ENCODE measurements around the gene CPSF4L.
A peak's percentile ranks its signal among the peaks of the same experiment; 100 is the strongest.

Gene CPSF4L

GRCh38 chr17:73231395-73231794 lies 30.3 kb downstream of the CPSF4L start:
- DNase-seq = peak; percentile 41

DNA sequence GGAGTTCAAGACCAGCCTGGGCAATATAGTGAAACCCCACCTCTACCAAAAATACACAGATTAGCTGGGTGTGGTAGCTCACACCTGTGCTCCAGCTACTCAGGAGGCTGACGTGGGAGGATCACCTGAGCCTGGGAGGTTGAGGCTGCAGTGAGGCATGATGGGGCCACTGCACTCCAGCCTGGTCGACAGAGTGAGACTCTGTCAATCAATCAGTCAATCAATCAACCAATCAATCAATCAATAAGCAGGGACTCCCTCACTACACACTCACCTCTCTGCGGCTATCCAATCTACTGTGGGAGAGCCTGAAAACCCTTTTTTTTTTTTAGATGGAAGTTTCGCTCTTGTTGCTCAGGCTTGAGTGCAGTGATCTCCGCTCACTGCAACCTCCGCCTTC lies 31.6 kb downstream of the CPSF4L start:
- DNase-seq = no peak

DNA sequence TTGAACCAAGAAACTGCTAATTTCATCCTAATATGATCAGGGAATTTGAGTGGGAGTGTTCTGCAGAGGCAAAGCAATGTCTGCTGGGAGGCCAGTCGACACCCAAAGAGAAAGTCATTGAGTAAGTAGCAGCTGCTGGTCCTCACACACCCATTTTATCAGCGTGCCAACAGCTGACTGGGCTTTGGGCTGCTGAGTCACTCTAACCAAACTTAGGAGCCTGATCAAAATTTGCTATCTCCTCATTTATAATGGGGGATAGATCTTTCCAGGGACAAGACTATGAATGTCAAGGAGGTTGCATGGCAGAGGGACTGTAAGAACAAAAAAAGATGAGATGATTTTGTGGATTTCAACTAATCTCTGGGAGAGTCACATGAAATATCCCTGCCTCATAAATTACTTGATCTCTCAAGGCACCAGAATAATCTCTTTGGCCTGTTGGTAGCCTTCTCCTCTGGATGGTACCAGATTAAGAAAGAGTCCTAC lies 32.9 kb downstream of the CPSF4L start:
- no peak for DNase-seq

GRCh38 chr17:73227944-73228343 lies 33.7 kb downstream of the CPSF4L start:
- DNase-seq = no peak

DNA sequence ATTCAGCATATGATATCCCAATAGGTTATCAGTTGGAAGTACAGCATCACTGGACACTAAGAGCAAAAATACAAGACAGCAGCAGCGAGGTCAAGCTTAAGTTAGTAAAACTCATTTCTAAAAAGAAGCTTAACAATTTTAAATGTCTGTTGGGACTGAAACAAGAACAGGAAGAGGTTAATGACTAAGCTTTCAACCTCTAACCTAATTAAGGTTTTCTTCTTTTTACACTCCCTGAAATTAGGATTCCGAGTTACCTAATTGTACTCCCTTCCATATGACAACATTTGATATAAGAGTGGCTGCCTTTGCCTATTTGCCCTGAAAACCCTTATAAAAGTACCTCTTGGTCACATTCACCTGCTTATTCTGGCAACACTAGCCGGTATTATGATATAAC lies 34.3 kb downstream of the CPSF4L start:
- DNase-seq = no peak

DNA sequence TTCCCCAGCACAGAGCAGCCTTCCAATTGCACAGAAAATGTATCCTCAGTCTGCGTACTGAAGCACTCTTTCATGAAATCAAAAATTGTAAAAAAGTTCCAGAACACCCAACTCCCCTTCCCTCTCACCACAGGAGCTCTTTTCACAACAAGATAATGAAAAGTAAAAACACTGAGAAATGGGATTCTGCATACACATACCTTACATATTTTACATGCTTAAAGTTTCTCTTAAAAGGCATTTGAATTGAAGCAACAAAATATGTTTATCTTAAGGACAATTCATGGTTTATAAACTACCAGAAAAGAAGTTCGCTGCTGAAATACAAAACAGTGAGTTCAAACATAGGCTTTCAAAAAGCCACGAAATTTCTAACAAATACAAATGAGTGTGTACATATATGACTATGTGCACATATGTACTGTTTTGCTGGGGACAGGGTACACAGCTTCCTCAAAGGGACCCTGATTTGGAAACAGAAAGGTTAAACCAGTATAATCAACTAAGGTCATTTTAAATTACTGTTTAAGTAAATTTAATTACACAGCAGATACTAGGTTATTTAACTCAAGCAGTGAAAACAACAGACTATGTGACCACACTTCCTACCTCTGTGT lies 35.0 kb downstream of the CPSF4L start:
- no peak for DNase-seq

- no peak for DNase-seq
Observed at GRCh38 chr17:73224663-73225305, 36.9 kb downstream of the CPSF4L start.

- no peak for DNase-seq
Observed at GRCh38 chr17:73224237-73224636, 37.4 kb downstream of the CPSF4L start.

- no peak for DNase-seq
Observed at GRCh38 chr17:73223626-73224230, 38.0 kb downstream of the CPSF4L start.

- no peak for DNase-seq
Observed at GRCh38 chr17:73215447-73215846, 46.2 kb downstream of the CPSF4L start.

GRCh38 chr17:73214851-73215250 lies 46.8 kb downstream of the CPSF4L start:
- no peak for DNase-seq

DNA sequence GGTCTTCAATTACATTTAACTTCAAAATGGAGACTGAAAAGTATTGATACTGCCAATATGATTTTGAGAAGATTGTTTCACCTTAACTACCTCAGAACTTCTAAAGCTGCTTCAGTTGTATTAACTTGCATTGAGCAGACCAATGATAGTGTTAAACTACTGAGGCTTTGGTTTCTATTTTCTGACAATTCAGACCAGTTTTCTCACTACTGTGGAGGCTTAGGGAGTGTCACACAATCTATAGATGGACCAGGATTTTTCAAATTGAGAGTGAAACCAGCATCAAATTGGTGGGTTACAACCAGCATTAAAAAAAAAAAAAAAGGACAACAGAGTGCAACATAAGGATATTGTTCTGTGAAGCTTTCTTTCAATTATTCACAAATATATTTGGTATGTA lies 47.7 kb downstream of the CPSF4L start:
- no peak for DNase-seq

DNA sequence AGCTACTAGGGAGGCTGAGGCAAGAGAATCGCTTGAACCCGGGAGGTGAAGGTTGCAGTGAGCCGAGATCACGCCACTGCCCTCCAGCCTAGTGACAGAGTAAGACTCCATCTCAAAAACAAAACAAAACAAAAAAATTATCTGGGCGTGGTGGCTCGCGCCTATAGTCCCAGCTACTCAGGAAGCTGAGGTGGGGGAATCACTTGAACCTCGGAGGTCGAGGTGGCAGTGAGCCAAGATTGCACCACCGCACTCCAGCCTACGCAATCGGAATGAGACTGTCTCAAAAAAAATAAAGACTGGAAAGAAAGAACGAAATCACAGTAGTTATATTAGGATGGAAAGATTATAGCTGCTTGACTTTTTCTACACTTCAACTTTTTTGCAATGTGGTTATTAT lies 49.9 kb downstream of the CPSF4L start:
- DNase-seq = no peak

DNA sequence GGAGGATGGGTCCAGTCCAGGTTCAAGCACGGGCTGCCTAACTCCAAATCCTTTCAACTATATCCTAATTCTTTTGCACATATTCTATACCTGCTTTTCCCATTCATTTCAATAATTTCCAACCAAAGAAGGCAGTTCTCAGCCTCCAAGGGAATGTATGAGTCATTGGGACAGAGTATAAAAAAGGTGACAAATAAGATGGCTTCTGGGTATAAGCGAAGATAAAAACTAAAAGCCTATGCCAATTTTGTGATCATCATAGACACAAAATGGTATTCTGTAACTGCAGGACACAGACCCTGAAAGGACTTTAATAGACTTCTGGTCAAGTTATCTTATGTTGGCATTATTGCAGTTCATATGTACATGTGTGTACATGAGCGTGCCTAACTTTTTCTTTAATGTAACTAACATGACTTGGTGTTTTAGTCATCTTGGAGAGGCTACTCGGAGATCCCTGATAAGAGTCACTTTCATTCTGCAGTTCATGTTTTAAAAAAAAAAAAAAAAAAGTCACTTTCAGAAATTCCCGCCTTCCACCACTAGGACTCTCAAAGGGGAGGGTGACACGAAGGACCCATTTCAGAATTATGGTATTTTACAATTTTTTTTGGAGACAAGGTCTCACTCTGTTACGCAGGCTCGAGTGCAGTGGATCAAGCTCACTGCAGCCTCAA lies 51.5 kb downstream of the CPSF4L start:
- DNase-seq = no peak

DNA sequence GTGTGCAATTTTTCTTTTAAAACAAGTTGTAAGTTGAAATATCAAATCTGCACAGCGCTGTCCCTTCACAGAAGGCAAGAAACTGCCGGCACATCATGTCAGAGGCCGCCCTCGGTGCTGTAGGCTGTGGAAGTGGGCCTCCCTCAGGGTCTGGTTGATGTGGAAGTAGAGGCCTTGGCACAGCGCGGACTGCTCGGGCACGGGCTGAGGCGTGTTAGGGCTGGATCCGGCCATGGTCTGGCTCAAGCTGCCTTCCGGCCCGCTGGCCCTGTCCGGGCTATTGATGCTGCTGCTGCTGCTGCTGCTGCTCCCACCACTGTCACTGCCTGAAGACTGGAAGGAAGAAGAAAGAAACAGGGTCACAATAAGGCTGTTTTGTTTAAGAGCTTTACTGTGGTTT lies 52.2 kb downstream of the CPSF4L start:
- DNase-seq = no peak

DNA sequence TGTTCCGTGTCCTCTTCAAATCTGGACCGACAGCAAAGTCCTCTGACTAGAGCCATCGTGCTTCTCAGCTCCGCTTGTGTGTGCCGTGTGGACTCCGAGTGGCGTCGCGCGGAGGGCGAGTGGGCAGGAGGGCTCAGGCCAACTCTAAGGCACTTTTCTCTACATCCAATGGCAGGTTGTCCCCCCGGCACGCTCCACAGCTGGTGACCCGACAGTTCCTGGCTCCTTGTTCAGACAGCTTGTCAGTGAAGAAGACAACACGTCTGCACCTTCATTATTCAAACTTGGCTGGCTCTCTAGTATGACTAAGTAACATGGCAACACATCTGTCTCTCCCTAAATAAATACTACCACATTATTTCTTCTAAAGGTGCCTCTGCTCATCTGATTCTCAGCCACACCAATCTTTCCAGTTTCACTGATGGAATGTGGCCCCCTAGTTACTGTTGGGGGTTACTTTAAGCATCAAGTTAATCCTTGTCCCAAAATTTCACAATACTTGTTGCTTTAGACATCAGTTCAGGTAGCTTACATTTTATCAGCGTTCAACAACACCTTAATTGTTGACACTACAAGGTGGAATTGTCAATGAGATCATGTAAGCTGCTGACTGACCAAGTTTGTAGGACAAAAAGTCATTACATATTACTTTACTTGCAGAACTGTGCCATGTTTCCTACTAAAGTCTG lies 53.4 kb downstream of the CPSF4L start:
- DNase-seq = no peak

DNA sequence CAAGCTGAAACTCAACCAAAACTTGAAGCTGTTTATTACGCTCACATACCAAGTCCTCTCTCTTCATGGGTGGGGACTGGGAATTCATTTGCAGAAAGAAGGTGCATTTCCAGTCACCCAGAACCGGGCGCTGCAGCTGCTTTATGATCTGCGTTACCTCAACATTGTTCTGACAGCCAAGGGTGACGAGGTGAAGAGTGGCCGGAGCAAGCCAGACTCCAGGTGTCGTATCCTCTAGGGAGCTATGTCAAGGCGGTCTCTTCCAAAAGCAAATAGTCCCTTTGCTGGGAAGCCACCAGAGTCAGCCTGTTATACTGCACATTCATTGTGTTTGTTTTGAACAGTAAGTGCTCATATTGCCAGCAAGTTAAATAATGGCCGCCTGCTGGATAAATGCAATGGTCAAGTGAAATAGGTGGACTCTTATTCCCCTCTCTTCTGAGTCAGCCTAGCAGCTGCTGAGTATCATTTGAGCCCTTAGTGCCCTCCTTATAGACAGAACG lies 56.2 kb downstream of the CPSF4L start:
- no peak for DNase-seq

DNA sequence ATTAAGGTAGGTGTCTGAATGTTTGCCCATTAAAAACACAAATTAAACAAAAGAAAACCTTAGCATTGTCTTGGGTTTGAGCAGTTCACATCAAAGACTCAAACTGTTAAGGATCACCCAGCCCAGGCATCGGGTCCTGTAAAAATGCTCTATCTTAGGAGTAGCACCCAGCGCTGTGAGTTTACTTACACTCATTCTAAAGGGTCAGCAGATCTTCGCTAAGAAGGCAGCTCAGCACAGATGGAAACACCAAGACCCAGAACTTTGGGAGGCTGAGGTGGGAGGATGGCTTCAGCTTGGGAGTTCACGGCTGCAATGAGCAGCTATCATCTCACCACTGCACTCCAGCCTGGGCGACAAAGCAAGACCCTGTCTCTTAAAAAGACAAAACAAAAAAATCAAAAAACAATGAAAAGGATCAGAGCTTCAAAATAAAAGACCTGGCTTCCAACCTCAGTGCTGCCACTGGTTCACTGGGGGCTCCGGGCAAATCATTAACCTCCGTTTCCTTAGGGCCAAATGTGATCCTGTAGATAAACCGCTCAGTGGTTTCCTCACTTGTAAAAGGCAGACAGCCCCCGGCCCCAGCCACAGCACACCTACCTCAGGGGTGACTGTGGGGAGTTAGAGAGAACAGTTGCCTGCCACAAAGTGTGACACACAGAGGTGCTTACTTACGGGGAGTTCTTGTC lies 57.7 kb downstream of the CPSF4L start:
- no peak for DNase-seq

- no peak for DNase-seq
Observed at GRCh38 chr17:73203135-73203787, 58.4 kb downstream of the CPSF4L start.

GRCh38 chr17:73201215-73202069 lies 60.2 kb downstream of the CPSF4L start:
- no peak for DNase-seq

GRCh38 chr17:73200476-73200875 lies 61.2 kb downstream of the CPSF4L start:
- DNase-seq = no peak

Measured in left hindlimb (tissue), 1 donor.